Stimulated activated CD4-positive, alpha-beta T cell treated with anti-CD3 and anti-CD28 coated beads, TNF-alpha, amount 100 ng/mL, for 24 hours (primary cell): ENCODE results near the gene ARHGDIB.
A peak's percentile ranks its signal among the peaks of the same experiment; 100 is the strongest.

Experiments
- DNase-seq, 3 experiments: peaks; one replicate each; pipeline ENCODE4 v3.0.0-alpha.2; 2020; ENCODE audit warnings: low read depth in 3 of 3

ARHGDIB gene

DNA sequence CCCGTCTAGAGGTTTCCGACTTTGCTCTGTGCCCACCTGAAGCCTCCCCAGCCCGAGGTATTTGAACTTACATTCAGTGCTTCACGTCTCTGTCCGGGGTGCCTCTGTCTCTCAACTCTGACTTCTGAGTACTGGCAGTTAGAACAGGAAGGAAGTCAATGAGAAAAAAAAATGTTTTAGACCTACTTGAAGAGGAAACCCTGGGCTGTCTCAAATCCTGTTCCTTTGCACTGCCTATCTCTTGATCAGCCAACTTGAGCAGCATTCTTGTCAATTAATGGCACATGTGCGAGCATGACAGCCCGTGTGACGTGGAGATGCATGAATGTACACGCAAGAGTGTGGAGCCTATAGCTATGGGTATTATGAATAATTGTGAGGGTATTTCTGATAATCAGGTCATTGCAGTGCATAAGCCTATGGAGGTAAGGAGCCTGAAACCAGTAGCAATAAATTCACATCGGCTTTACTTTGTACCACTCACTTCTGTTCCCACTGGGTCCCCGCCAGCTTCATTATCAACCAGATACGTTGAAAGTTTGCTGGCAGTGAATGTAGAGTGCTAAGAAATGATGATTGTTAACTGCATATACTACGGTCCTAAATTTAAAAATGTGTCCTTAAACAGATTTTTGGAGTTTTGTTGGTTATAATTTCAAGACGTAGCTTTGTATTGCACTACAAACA lies at the start of gene ARHGDIB:
TSS of gene ARHGDIB (minus strand) at position 136 of the 687 bp plus-strand sequence. CDS start 10,889 bp downstream, outside the sequence.
- DNase-seq: peak in 2 of 3 experiments; percentile 63 to 66

DNA sequence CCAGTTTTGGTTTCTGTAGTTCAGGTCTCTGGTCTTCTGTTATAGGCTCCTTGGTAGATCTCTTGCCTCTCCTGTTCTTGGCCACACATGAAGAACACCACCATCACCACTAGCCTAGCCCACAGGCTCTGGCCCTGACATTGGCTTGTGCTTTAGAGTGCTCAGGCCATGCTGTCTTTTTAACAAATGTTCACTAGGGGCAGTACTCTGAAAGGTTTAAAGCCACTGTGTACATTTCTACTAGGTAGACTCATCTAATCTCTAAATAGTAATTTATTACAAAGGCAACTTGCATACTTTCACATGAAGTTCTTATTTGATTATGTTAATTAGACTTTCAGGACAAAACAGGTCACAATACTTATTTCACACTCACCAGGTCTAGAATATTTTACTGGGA lies 49.8 kb upstream of the ARHGDIB start:
- no peak for DNase-seq

GRCh38 chr12:15007551-15007950 lies 46.1 kb upstream of the ARHGDIB start:
- DNase-seq: no peak

- no peak for DNase-seq
Measured at GRCh38 chr12:15005064-15005463, 43.7 kb upstream of the ARHGDIB start.

DNA sequence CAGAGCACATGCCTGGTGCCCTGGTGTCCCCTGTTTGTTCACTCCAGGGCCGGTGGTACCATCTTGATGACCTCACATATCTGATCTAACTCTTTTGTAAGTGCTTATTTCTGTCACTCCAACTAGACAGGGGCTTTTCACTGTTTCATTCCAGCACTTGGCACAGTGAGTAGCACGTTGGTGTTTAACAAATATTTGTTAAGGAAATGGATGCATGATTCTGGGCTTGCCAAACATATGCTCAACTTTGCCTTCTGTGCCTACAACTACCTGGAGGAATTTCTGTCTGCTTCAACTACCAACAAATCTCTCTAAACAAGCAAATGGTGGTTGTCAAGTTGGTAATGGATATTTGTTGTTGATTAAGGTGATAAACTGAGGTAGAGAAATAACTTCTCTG lies 43.0 kb upstream of the ARHGDIB start:
- no peak for DNase-seq

GRCh38 chr12:15001733-15002382 lies 40.5 kb upstream of the ARHGDIB start:
- DNase-seq: no peak

- no peak for DNase-seq
Measured at GRCh38 chr12:15000575-15000974, 39.2 kb upstream of the ARHGDIB start.

DNA sequence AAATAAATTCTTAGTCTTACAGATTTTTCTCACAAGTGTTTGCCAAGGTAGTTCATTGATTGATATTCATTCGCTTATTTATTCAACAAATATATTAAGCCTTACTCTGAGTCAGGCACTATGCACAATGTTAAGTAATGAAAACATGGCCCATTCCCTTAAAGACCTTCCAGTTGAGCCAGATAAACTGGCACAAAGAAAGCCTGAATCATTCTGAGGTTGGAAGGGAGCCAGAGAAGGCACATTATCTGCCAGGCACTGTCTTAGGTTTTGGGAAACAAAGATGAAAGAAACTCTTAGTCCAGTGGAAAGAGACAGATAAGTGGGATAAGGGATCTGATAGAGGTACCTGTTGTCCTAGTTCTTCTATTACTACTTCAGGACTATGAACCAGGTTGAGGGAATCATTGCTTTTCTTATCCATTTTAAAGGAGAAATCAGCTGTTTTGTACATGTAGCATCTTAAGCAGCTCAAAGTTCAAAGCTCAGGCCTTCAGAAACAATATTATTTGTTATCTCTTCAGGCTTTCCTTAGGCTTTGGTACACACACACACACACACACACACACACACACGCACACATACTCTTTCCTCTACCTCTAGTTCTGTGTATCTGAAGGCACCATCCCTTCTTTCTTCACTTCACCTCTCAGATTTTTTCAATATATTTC lies 38.4 kb upstream of the ARHGDIB start:
- DNase-seq: no peak

GRCh38 chr12:14999021-14999694 lies 37.8 kb upstream of the ARHGDIB start:
- DNase-seq: no peak

GRCh38 chr12:14997998-14998397 lies 36.6 kb upstream of the ARHGDIB start:
- DNase-seq: no peak

GRCh38 chr12:14995583-14996425 lies 34.4 kb upstream of the ARHGDIB start:
- DNase-seq: no peak

GRCh38 chr12:14994610-14995009 lies 33.2 kb upstream of the ARHGDIB start:
- no peak for DNase-seq

DNA sequence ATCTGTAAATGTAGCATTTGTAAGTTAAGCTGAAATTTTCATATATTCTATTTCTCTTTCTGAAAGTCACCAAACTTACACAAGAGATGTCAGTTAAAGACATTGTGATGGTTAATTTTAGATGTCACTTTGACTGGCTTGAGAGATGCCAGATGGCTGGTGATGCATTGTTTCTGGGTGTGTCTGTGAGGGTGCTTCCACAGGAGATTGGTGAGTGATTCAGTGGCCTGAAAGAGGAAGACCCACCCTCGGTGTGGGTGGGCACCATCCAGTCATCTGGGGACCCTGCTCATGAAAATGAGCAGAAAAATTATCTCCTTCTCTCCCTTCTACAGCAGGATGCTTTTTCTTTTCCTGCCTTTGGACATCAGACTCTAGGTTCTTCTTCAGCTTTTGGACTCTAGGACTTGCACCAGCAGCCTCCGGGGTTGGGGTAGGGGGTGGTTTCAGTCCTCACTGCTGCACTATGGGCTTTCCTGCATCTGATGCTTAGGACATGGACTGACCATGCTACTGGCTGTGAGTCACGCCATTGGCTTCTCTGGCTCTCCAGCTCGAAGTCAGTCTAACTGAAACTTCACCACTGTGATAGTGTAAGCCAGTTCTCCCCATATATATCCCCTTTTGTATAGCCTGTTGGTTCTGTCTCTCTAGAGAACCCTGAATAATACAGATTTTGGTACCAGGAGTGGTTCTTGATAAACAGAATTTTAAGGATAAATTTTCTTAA lies 32.3 kb upstream of the ARHGDIB start:
- DNase-seq: peak in 1 of 3 experiments; percentile 14

DNA sequence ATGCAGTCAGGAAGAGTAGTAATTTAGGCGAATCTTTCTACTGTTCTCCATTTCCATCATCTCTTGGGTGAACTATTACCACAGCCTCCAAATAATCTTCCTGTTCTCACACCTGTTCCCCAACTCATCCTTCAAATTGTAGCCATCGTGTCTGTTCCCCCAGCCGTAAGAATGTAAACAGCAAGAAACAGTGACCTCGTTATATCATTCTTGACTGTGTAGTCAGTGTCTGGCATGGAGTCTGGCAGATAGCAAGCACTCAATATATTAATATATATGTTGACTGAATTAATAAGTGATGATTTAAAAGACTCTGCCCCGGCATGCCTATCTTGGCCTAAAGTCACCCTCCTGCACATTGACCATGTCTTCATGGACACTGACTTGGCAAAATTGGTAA lies 31.7 kb upstream of the ARHGDIB start:
- DNase-seq: no peak

DNA sequence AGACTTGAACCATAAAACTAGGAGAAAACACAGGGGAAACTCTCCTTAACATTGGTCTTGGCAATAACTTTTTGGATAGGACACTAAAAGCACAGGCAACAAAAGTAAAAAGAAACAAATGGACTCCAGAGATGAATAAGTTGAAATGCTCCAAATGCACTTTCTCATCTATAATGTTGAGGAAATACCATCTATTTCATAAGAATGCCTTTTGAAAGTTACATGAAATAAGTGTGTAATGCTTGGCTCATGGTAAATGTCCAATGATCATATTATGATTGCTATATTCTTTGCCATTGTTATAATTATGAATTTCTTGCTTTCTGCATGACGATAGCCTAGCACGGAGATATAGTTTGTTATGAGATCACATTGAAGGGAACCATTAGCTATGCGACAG lies 31.3 kb upstream of the ARHGDIB start:
- DNase-seq: no peak

- no peak for DNase-seq
Measured at GRCh38 chr12:14991069-14991468, 29.7 kb upstream of the ARHGDIB start.

GRCh38 chr12:14989790-14990189 lies 28.4 kb upstream of the ARHGDIB start:
- DNase-seq: no peak

DNA sequence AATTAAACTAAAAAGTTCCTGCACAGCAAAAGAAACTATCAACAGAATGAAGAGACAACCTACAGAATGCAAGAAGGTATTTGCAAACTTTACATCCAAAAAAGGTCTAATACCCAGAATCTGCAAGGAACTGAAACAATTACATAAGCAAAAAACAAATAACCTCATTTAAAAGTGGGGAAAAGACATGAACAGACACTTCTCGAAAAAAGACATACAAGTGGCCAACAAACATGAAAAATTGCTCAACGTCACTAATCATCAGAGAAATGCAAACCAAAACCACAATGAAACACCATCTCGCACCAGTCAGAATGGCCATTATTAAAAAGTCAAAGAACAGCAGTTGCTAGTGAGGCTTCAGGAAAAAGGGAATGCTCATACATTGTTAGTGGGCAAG lies 26.6 kb upstream of the ARHGDIB start:
- no peak for DNase-seq

- DNase-seq: no peak
Measured at GRCh38 chr12:14986449-14986848, 25.0 kb upstream of the ARHGDIB start.

DNA sequence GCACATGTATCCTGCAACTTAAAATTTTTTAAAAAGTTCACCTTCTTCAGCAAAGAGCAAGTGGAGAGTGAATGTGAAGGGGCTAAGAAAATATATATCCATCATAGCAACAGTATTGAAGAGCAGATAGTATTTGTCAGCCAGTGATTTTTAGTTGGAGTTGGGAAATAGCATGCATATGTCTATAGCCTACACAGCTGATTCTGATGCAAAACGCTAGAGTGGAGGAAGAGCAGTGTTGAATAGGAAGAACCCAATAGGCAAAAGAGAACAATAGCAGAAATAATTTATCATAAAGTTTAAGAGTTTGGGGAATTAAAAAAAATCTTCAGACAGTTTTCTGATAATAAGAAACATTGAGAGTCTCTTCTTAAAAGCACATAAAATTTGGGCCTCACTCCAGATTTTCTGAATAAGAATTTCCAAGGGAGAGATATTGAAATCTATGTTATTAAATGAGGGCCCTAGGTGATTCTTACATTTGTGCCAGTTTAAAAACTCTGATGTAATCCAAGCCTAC lies 23.4 kb upstream of the ARHGDIB start:
- DNase-seq: no peak

- DNase-seq: no peak
Measured at GRCh38 chr12:14984036-14984435, 22.6 kb upstream of the ARHGDIB start.
